ENCODE measurements around the gene PTPN2.

- TF ChIP-seq SUZ12 (IDR thresholded peaks at IDR 0.05; ENCODE audit: extremely low read depth, insufficient read depth, insufficient read length) = no peak
- no peak for TF ChIP-seq ZNF274 (IDR thresholded peaks at IDR 0.05; ENCODE audit: low read depth, low read length)
Measured at GRCh38 chr18:12844391-12844790, 39.6 kb downstream of the PTPN2 start.
